HepG2 (cell line): Measurements from ENCODE around the gene DOLK. TPM values are rescaled to one million over a fixed set of nuclear protein-coding genes. Genes with fewer than 3 reads are reported as not detected.

ENCODE experiments used
- ATF6 ChIP-seq: sonication (generic); formaldehyde crosslinking; conservative IDR thresholded peaks from 2 replicates; pipeline ENCODE4 v1.4.0; 2020; ENCODE audit warnings: missing genetic modification reagents
- ATF7-NPFF ChIP-seq: sonication (generic); formaldehyde crosslinking; IDR thresholded peaks from 2 replicates; pipeline ENCODE4 v1.8.1; 2023; ENCODE audit warnings: mild to moderate bottlenecking, low read depth, missing genetic modification reagents, moderate library complexity
- HMGXB4 ChIP-seq, 2 experiments: sonication (generic) in 1 of 2; formaldehyde crosslinking in 1 of 2; IDR thresholded peaks; 2 replicates each; pipeline versions ENCODE4 v1.4.0 to v1.6.1; 2018 to 2020; ENCODE audit warnings: missing genetic modification reagents in 2 of 2, borderline replicate concordance in 1 of 2, low read depth in 1 of 2, mild to moderate bottlenecking in 1 of 2, missing biosample characterization in 1 of 2
- HNF4A ChIP-seq: sonication (generic); formaldehyde crosslinking; IDR thresholded peaks from 2 replicates; pipeline ENCODE4 v1.4.0; 2020; ENCODE audit warnings: missing genetic modification reagents
- HOXA7 ChIP-seq: sonication (generic); formaldehyde crosslinking; IDR thresholded peaks from 2 replicates; pipeline ENCODE4 v1.8.1; 2022; ENCODE audit warnings: mild to moderate bottlenecking, missing genetic modification reagents, moderate library complexity
- KLF16 ChIP-seq, 2 experiments: sonication (generic) in 1 of 2; formaldehyde crosslinking in 1 of 2; IDR thresholded peaks; 2 replicates each; pipeline versions ENCODE4 v1.6.1 to v1.8.0; 2016 to 2023; ENCODE audit warnings: missing genetic modification reagents in 2 of 2, missing compliant biosample characterization in 1 of 2
- NFKB2 ChIP-seq: sonication (generic); formaldehyde crosslinking; IDR thresholded peaks from 2 replicates; pipeline ENCODE4 v1.4.0; 2020; ENCODE audit warnings: missing genetic modification reagents, borderline replicate concordance
- NR2F1 ChIP-seq, 2 experiments: fragments of 450-650 bp in 1 of 2; formaldehyde crosslinking in 1 of 2; IDR thresholded peaks; 2 replicates each; pipeline versions ENCODE4 v1.5.0 to v1.6.1; 2016 to 2020; ENCODE audit warnings: mild to moderate bottlenecking in 1 of 2, missing compliant biosample characterization in 1 of 2, missing genetic modification reagents in 1 of 2, moderate library complexity in 1 of 2
- ZBTB21 ChIP-seq: sonication (generic); formaldehyde crosslinking; IDR thresholded peaks from 2 replicates; pipeline ENCODE4 v1.4.0; 2020; ENCODE audit warnings: missing genetic modification reagents
- ZBTB34 ChIP-seq: sonication (generic); formaldehyde crosslinking; IDR thresholded peaks from 2 replicates; pipeline ENCODE4 v1.8.0; 2022; ENCODE audit warnings: mild to moderate bottlenecking, missing genetic modification reagents
- ZBTB7B ChIP-seq: sonication (generic); formaldehyde crosslinking; IDR thresholded peaks from 2 replicates; pipeline ENCODE4 v1.4.0; 2020; ENCODE audit warnings: missing genetic modification reagents
- ZNF121 ChIP-seq: sonication (generic); formaldehyde crosslinking; IDR thresholded peaks from 2 replicates; pipeline ENCODE4 v1.5.0; 2020; ENCODE audit warnings: mild to moderate bottlenecking, missing genetic modification reagents
- ZNF232 ChIP-seq: sonication (generic); formaldehyde crosslinking; IDR thresholded peaks from 2 replicates; pipeline ENCODE4 v1.4.0; 2020; ENCODE audit warnings: missing genetic modification reagents, borderline replicate concordance
- ZNF260 ChIP-seq: sonication (generic); formaldehyde crosslinking; IDR thresholded peaks from 2 replicates; pipeline ENCODE4 v1.4.0; 2020; ENCODE audit warnings: missing genetic modification reagents, low read depth, mild to moderate bottlenecking, borderline replicate concordance
- ZNF605 ChIP-seq: sonication (generic); formaldehyde crosslinking; IDR thresholded peaks from 2 replicates; pipeline ENCODE4 v1.8.0; 2022; ENCODE audit warnings: mild to moderate bottlenecking, missing genetic modification reagents
- ZNF772 ChIP-seq: sonication (generic); formaldehyde crosslinking; IDR thresholded peaks from 2 replicates; pipeline ENCODE4 v1.5.0; 2020; ENCODE audit warnings: mild to moderate bottlenecking, missing genetic modification reagents
- ZSCAN29 ChIP-seq: sonication (generic); formaldehyde crosslinking; conservative IDR thresholded peaks from 2 replicates; pipeline ENCODE4 v1.4.0; 2020; ENCODE audit warnings: mild to moderate bottlenecking, missing genetic modification reagents
- polyA plus RNA-seq, 8 experiments: library from polyadenylated mRNA; depleted of rRNA in 3 of 8; stranded (reverse) in 7 of 8; unstranded in 1 of 8; fragments of >200 nt; fragmentation: Illumina TruSeq in 4 of 8; extraction: Trizol in 4 of 8; gene quantifications; 2 replicates each; pipeline versions ENCODE4 v1.2.1 to v1.2.3, GENCODE V29; 2011 to 2016; ENCODE audit warnings: low read depth in 4 of 8, missing spikeins in 1 of 8, mixed read lengths in 1 of 8; ENCODE audit not compliant: insufficient read depth in 1 of 8
- total RNA-seq, 5 experiments: library from RNA; depleted of rRNA; stranded (reverse); fragments of >200 nt; fragmentation: Illumina TruSeq; extraction: Trizol; gene quantifications; 2 replicates each; pipeline ENCODE4 v1.2.3, GENCODE V29; 2016; ENCODE audit warnings: low read depth in 1 of 5
- TF ChIP-seq, protein P1 (sequence below): IDR thresholded peaks from 2 replicates; pipeline ENCODE4 v1.6.1; 2016
- TF ChIP-seq, protein P2 (sequence below): sonication (generic); formaldehyde crosslinking; IDR thresholded peaks from 2 replicates; pipeline ENCODE4 v1.4.0; 2020; ENCODE audit warnings: missing genetic modification reagents, borderline replicate concordance
- TF ChIP-seq, protein P3 (sequence below): sonication (generic); formaldehyde crosslinking; IDR thresholded peaks from 2 replicates; pipeline ENCODE4 v1.4.0; 2020; ENCODE audit warnings: mild to moderate bottlenecking, missing genetic modification reagents

DOLK gene
- total and polyA plus RNA-seq, 2 of the 13 experiments (the other 11 are each of a cell fraction or from before 2014, with no cell fraction given): 15.4 to 18.7 TPM

GRCh38 chr9:128919402-128920089, 27.9 kb downstream of the DOLK start (continued):
- peak; percentile 87 for TF ChIP-seq ZNF121 (CRISPR knock-in tag)
- TF ChIP-seq, protein P1, sequence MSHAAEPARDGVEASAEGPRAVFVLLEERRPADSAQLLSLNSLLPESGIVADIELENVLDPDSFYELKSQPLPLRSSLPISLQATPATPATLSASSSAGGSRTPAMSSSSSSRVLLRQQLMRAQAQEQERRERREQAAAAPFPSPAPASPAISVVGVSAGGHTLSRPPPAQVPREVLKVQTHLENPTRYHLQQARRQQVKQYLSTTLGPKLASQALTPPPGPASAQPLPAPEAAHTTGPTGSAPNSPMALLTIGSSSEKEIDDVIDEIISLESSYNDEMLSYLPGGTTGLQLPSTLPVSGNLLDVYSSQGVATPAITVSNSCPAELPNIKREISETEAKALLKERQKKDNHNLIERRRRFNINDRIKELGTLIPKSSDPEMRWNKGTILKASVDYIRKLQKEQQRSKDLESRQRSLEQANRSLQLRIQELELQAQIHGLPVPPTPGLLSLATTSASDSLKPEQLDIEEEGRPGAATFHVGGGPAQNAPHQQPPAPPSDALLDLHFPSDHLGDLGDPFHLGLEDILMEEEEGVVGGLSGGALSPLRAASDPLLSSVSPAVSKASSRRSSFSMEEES: no peak
- TF ChIP-seq, protein P2, sequence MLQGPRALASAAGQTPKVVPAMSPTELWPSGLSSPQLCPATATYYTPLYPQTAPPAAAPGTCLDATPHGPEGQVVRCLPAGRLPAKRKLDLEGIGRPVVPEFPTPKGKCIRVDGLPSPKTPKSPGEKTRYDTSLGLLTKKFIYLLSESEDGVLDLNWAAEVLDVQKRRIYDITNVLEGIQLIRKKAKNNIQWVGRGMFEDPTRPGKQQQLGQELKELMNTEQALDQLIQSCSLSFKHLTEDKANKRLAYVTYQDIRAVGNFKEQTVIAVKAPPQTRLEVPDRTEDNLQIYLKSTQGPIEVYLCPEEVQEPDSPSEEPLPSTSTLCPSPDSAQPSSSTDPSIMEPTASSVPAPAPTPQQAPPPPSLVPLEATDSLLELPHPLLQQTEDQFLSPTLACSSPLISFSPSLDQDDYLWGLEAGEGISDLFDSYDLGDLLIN (CRISPR knock-in tag): no peak
- no peak for TF ChIP-seq HMGXB4 (CRISPR knock-in tag; IDR thresholded peaks at IDR 0.05; ENCODE audit: borderline replicate concordance in 1 of 2, low read depth in 1 of 2)
- TF ChIP-seq HOXA7: no peak
- no peak for TF ChIP-seq ZNF260
- no peak for TF ChIP-seq NFKB2 (CRISPR knock-in tag)
- peak; percentile 87 for TF ChIP-seq HNF4A (CRISPR knock-in tag)
- TF ChIP-seq, protein P3, sequence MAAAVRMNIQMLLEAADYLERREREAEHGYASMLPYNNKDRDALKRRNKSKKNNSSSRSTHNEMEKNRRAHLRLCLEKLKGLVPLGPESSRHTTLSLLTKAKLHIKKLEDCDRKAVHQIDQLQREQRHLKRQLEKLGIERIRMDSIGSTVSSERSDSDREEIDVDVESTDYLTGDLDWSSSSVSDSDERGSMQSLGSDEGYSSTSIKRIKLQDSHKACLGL: no peak
- TF ChIP-seq ZBTB21 (CRISPR knock-in tag): no peak
- no peak for TF ChIP-seq ATF6 (CRISPR knock-in tag)
- peak in 1 of 2 experiments; percentile 55; a peak in 1 of 4 replicates for TF ChIP-seq NR2F1 (CRISPR knock-in tag; IDR thresholded peaks at IDR 0.05)
- no peak for TF ChIP-seq ZNF605 (CRISPR knock-in tag)
- no peak for TF ChIP-seq ZBTB34
- no peak for TF ChIP-seq ATF7-NPFF (CRISPR knock-in tag)
- no peak for TF ChIP-seq ZSCAN29
- TF ChIP-seq KLF16 (CRISPR knock-in tag; IDR thresholded peaks at IDR 0.05): no peak
- no peak for TF ChIP-seq ZNF772
- no peak for TF ChIP-seq ZNF232 (CRISPR knock-in tag)
- no peak for TF ChIP-seq ZBTB7B (CRISPR knock-in tag)
